ENCODE measurements around the gene TMEM140. TPM values are rescaled to one million over a fixed set of nuclear protein-coding genes. Genes with fewer than 3 reads are reported as not detected.

TMEM140 gene
- total and polyA plus RNA-seq, 2 of the 13 experiments (the other 11 are each of a cell fraction or from before 2014, with no cell fraction given), result 9.2 to 21.7 TPM

DNA sequence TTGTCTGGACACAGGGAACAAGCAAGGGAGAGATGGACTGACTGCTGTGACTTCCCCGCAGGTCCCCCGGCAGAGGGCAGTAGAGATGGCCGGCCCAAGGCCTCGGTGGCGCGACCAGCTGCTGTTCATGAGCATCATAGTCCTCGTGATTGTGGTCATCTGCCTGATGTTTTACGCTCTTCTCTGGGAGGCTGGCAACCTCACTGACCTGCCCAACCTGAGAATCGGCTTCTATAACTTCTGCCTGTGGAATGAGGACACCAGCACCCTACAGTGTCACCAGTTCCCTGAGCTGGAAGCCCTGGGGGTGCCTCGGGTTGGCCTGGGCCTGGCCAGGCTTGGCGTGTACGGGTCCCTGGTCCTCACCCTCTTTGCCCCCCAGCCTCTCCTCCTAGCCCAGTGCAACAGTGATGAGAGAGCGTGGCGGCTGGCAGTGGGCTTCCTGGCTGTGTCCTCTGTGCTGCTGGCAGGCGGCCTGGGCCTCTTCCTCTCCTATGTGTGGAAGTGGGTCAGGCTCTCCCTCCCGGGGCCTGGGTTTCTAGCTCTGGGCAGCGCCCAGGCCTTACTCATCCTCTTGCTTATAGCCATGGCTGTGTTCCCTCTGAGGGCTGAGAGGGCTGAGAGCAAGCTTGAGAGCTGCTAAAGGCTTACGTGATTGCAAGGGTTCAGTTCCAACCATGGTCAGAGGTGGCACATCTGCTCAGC, 16.6 kb downstream of the TMEM140 start (continued):
- no peak for TF ChIP-seq SMYD3 (CRISPR knock-in tag; IDR thresholded peaks at IDR 0.05)
- no peak for TF ChIP-seq ZMAT3 (CRISPR knock-in tag; conservative IDR thresholded peaks at IDR 0.05)
- TF ChIP-seq AGO2 (optimal IDR thresholded peaks at IDR 0.05; ENCODE audit: low read depth, low read length), result peak; percentile 97
- 0 out of 2 replicates have a peak, but pooled peaks have one; percentile 23 for TF ChIP-seq MBD4 (IDR thresholded peaks at IDR 0.05; ENCODE audit: borderline replicate concordance, low read length)

DNA sequence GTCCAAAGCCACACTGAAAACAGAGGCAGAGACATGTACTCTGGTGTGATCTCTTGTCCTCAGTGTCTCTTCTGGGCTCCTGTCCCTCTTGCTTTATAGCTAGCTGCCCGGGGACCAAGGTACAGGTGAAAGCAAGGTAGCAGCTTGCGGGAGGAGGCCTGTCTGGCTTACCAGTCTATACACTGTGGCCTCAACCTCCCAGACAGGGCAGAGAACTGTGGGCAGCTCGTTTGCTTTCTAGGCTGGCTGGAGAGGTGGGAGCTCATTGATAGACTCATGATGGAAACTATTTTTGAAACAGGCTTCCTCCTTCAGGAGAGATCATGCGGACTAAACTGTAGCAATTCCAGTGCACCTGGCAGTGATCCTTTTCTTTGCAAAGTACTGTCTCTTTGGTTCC, 18.0 kb downstream of the TMEM140 start:
- Histone ChIP-seq H3K9me3 (ENCODE audit: low read length) (peaks cover 11% of the 10 kb centered on the region), H3K79me2 (ENCODE audit: insufficient read depth, low read length) (peaks cover 35% of the 10 kb centered on the region), H4K20me1 (ENCODE audit: insufficient read depth, low read length) (peaks cover 15% of the 10 kb centered on the region; the same call in 1 of the 2 replicates), H3K4me2 (ENCODE audit: low read depth, low read length) (no peak overlapping the region), H3K36me3 (replicated peaks in 1 of 2; ENCODE audit: control insufficient read depth in 1 of 2, insufficient read depth in 2 of 2, low read length in 2 of 2) (peaks cover 6 to 50% of the 10 kb centered on the region in 2 experiments; a peak in 4 of 5 replicates), H3K27ac (ENCODE audit: extremely low read length, insufficient read depth, low read length) (peak overlapping the region; percentile 7), H3K4me1 (ENCODE audit: insufficient read depth, low read length) (peaks cover 43% of the 10 kb centered on the region), H2AFZ (ENCODE audit: low read length) (no peak overlapping the region), H3K27me3 (ENCODE audit: control insufficient read depth in 1 of 2, insufficient read depth in 2 of 2, low read length in 2 of 2) (no peaks in the 10 kb centered on the region; a peak in 1 of 5 replicates), H3K4me3 (replicated peaks in 1 of 3; ENCODE audit: insufficient read depth in 1 of 3, low read depth in 2 of 3, low read length in 3 of 3) (no peak overlapping the region), H3K9ac (ENCODE audit: insufficient read depth, low read depth, low read length) (no peak overlapping the region)
- no TSS peak for BruUV-seq (replicated peaks)
- 0 out of 2 replicates have a peak, but pooled peaks have one; percentile 26 for TF ChIP-seq ZNF558 (CRISPR knock-in tag; IDR thresholded peaks at IDR 0.05; ENCODE audit: borderline replicate concordance)
- no peak for TF ChIP-seq SIX4 (CRISPR knock-in tag; IDR thresholded peaks at IDR 0.05)
- peak; percentile 28; the same call in 1 of the 2 replicates for TF ChIP-seq POLR2G (IDR thresholded peaks at IDR 0.05; ENCODE audit: low read depth, low read length)
- TF ChIP-seq ZC3H13 (CRISPR knock-in tag; IDR thresholded peaks at IDR 0.05), result peak; percentile 98
- TF ChIP-seq NFIC (IDR thresholded peaks at IDR 0.05; ENCODE audit: low read length), result no peak
- TF ChIP-seq U2AF2 (IDR thresholded peaks at IDR 0.05; ENCODE audit: low read depth, low read length), result no peak
- 0 out of 2 replicates have a peak, but pooled peaks have one; percentile 28 for TF ChIP-seq ZZZ3 (CRISPR knock-in tag; IDR thresholded peaks at IDR 0.05; ENCODE audit: borderline replicate concordance)
- TF ChIP-seq TMF1 (CRISPR knock-in tag; IDR thresholded peaks at IDR 0.05; ENCODE audit: low read depth), result no peak
- TF ChIP-seq RBM22 (optimal IDR thresholded peaks at IDR 0.05; ENCODE audit: low read length), result no peak
- TF ChIP-seq, protein P1, sequence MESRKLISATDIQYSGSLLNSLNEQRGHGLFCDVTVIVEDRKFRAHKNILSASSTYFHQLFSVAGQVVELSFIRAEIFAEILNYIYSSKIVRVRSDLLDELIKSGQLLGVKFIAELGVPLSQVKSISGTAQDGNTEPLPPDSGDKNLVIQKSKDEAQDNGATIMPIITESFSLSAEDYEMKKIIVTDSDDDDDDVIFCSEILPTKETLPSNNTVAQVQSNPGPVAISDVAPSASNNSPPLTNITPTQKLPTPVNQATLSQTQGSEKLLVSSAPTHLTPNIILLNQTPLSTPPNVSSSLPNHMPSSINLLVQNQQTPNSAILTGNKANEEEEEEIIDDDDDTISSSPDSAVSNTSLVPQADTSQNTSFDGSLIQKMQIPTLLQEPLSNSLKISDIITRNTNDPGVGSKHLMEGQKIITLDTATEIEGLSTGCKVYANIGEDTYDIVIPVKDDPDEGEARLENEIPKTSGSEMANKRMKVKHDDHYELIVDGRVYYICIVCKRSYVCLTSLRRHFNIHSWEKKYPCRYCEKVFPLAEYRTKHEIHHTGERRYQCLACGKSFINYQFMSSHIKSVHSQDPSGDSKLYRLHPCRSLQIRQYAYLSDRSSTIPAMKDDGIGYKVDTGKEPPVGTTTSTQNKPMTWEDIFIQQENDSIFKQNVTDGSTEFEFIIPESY (CRISPR knock-in tag; IDR thresholded peaks at IDR 0.05), result no peak
- no peak for TF ChIP-seq ZBTB8A (CRISPR knock-in tag; IDR thresholded peaks at IDR 0.05; ENCODE audit: borderline replicate concordance, low read depth)
- TF ChIP-seq POLR2A (IDR thresholded peaks at IDR 0.05; ENCODE audit: insufficient read depth in 1 of 2, low read depth in 2 of 2, low read length in 2 of 2), result peak; percentile 25 to 38; a peak in 2 of 4 replicates
- TF ChIP-seq ZFX (CRISPR knock-in tag; IDR thresholded peaks at IDR 0.05; ENCODE audit: low read depth), result peak; percentile 39; the same call in 1 of the 2 replicates
- in situ Hi-C loops (cut with HindIII; ENCODE audit: extremely low pct_ligation_motif_present, low pct_unique_long_range_greater_than_20kb) (loop anchor here (5.0 kb wide), 1 partner anchor 174 kb away; no protein-coding TSS in a partner anchor), intact Hi-C loops (cut with micrococcal nuclease; ENCODE audit: unreplicated experiment) (no loop called here)
- FAIRE-seq (no peak), ATAC-seq (no peak), DNase-seq (ENCODE audit: low spot score) (no peak)
- CTCF ChIA-PET (ENCODE audit: low intra/inter-chr PET ratio, low total read pairs), result no interaction called here
- 100% methylated on average over 1 of the region's 4 CpGs for WGBS (ENCODE audit: low lambda C conversion rate)
- POLR2A ChIA-PET, result interaction anchor here (1.4 to 3.2 kb wide), 3 partner anchors 18 to 173 kb away, joined by 3 to 19 read pairs (median 9); partner anchors contain the start of gene TMEM140
